Activated T-cell treated with anti-CD3 and anti-CD28 coated beads for 24 hours (primary cell): ENCODE measurements around the gene GRIK4.

Experiments
- DNase-seq: peaks from one replicate; pipeline ENCODE4 v3.0.0-alpha.2; 2020; ENCODE audit warnings: low read depth

Gene GRIK4

GRCh38 chr11:120549346-120549745, 37.8 kb downstream of the GRIK4 start:
- DNase-seq: no peak

- no peak for DNase-seq
These were observed 38.5 kb downstream of the GRIK4 start for GRCh38 chr11:120550007-120550406.

GRCh38 chr11:120551191-120551590, 39.6 kb downstream of the GRIK4 start:
- no peak for DNase-seq

DNA sequence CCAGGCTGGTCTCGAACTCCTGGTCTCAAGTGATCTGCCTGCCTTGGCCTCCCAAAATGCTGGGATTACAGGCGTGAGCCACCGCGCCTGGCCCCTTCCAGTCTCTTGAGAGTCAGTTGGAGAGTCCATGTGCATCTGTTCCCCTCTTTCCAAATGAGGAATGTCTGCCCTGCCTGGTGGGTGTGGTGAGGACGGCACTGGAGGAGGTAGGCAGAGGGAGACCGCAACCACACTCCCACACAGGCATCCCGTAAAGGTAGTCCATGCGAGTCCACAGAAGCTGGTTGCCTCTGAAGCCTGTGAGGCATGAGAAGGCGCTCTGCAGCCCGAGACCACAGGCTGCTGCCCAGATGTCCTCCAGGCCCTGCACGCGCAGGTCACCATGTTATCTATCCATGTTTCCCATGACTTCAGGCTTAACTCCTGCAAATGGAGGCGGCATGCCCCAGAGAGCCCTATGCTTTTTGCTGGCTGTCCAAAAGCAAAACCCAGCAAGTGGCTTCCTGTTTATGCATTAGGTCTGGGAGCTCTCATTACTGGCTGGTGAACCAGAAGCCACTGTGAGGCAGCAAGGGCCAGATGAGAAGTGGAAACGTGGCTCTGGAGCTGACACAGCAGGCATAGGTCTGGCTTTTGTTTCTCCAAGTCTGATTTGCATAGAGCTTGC, 43.4 kb downstream of the GRIK4 start:
- no peak for DNase-seq

DNA sequence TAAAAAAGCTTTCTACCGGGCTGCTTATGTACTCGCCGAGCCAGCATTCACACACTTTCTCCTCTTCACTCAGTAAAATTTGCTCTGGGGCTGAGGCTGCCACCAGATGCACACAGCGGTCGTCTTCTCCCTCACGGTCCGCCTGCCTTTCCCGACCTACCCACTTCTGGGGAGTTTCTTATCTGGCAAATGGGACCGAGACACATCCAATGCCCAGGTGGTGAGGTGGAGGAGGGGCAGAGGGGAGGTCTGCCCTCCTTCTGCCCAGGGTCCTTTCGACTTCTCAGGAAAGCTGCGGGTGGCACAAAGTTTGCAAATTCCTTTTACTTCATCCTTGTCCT, 43.9 kb downstream of the GRIK4 start:
- DNase-seq: no peak

DNA sequence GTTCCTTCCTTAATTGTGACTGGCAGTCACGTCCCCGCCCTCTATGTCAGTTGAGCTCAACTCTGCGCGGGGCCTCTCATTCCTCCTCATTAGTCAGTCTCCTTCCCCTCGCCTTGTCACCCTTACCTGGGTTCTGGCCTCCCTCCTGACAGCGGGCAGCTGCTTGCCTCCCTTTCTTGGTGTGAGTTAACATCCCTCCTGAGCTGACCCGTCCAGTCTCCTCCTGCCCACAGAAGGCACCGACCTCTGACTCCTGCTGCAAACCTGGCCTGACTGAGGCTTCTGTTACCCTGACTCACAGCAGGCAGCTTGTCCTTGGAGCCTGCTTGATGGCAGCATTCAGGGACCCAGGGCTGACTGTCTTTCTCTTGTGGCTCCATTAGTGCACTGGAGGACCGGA, 45.2 kb downstream of the GRIK4 start:
- no peak for DNase-seq

DNA sequence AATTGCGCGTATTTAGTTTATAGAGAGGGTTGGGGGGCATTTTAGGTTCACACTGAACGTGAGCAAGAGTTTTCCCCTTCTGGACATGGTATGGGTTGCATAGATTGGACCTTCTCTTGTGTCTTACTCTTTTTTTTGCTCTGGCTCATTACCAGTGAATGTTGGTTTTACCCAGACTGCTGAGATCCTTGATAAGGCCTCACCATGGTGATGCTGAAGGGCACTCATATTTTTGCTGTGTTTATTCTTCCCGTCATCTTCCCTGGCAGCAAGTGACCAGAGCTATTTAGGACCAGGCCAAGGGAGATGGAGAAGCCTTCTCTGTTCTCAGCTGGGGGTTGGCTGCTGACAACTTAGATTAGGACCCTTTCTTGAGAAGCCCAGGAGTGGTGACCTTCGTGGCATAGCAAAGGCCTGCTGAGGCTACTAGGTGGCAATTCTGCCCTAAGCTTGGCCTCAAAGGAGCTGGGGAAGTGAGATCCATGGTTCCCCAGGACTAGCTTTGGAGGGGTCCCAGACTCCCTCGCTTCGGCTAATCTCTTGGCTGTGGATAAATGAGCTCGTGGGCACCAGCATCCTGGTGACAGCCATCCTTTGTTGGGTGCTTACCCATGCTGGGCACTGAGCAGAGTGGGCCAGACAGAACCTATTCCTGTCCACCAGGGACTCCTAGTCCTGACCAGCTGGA, 47.3 kb downstream of the GRIK4 start:
- DNase-seq: no peak

DNA sequence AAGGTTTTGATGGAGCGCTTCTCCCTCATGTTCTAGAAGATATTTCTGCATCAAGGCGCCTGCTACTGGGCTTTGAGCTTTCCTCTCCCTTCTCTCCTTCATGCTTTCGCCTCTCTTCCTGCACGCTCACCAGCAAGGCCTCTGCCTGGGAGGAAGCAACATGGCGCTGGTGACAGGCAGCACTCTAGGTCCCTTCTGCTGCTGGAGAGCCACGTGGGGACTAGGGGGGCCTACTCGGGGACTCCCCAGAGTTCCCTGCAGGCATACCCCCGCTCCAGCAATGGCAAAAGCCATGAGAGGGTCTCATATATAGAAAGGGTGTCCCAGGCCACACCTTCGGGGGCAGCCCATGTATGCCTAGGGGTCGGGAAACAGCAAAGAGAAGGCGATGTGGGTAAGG, 49.7 kb downstream of the GRIK4 start:
- DNase-seq: no peak

DNA sequence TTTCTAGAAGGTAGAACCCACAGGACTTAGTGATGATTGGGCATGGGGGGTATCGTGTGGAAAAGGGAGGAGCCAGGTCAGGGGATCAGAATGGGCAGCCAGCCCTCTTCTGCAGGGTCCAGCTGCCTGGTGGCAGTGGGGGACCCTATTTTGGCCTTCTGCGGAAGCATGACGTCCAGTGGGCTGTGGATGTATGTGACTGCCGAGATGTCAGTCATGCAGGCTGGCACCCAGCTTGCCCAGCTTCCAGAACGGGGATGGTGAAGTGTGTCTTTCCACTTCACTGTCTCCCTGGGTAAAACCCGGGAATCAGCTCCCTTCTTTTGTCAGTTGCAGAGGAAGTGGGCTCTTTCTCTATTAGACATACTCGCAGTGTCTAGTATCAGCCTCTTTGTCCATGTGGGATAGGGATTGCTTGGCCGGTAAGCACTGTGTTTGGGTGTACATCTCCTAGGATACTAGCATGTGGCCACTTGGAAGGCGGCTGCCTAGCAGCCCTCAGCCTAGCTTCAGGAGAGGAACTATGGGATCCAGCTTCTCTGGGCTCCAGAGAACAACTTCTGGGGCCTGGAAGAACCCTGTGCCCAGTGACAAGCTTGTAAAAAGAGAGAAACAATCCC, 51.4 kb downstream of the GRIK4 start:
- no peak for DNase-seq

DNA sequence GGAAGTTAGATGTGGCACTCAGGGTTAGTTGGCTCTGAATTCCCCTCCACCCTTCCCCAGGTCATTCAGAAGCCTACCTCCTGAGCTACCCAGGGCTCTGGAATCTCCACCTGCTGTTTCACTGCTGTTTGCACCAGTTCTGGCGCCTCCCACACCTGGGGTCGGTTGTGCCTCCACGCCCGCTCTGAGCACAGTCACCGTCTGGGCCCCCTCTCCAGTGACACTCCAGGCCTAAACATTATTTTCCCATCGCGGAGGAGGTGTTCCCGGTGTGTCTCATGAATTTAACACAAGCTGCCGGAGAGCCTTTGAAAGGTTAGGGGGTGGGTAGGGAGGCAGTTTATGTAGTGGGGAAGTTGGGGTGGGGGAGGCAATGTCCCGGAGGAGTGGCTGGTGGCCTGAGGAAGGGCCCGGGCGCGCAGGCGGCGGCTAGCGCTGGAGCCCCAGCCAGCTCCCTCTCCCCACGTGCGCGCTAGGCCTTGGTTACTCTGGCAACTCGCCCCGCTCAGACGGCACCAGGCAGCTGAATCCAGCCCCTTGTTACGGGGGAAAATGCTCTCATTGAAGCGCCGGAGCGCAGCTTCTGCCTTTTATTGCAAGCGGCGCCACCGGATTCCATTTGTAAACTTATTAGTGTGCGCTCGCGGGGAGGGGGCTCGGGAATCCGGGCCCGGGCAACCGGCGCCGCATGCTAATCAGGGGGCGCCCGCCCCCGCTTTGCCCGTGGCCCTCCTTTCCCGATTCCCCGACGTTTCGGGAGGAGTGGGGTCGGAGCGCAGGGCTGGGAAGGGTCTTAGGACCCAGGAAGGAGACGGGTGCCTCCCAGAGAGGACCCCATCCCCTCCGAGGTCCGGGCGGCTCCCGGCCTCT, 52.4 kb downstream of the GRIK4 start:
- no peak for DNase-seq

GRCh38 chr11:120564573-120565311, 53.2 kb downstream of the GRIK4 start:
- no peak for DNase-seq

DNA sequence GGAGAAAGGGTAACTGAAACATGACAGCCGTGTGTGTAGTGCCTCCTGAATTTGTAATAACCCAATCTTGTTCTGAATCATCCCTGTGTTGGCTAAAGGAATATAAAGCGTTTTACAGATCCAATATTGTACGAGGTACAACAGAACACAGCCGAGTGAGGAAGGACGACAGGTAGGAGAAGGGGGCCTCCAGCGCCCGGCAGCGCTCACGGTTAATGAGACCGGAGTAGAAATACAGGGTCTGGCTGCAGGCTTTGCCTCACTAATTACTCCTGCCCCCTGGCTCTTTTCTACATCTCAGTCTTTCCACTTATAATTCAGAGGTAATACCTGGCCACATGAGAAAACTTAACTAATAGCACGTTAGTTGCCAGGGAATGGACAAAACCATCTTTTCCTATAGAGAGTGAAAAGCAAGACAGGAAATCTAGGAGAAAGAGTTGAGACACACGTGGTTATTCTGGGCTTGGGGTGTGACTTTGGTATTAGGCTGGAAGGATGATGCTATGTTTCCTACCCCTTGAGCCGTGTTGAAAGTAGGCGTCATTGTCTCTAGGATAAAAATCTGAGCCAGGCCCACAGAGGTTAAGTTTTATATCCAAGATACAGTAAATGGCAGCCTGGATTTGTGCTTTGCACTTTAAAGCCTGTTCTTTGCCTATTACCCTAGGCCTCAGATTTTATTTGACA, 54.1 kb downstream of the GRIK4 start:
- no peak for DNase-seq

GRCh38 chr11:120566176-120566575, 54.6 kb downstream of the GRIK4 start:
- DNase-seq: no peak

GRCh38 chr11:120568572-120569307, 57.2 kb downstream of the GRIK4 start:
- DNase-seq: no peak

GRCh38 chr11:120569861-120570260, 58.3 kb downstream of the GRIK4 start:
- no peak for DNase-seq

DNA sequence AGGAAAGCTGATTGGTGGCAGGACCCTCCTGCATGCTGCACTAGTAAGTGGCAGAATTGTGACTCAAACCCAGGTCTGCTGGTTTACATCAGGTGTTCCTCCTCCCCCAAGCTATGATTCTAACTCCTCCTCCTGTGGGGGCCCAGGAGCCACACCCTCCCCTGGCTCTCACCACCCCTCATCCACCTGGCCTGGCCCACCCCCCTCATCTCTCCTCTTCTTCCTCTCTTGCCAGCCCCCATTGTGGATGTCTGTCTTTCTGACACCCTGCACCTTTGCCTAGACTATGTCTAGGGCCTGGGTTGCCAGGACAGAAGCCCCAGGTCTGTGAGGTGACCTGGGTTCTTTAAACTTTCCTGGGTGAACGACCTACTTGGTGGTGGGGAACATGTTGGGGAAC, 59.9 kb downstream of the GRIK4 start:
- DNase-seq: no peak

DNA sequence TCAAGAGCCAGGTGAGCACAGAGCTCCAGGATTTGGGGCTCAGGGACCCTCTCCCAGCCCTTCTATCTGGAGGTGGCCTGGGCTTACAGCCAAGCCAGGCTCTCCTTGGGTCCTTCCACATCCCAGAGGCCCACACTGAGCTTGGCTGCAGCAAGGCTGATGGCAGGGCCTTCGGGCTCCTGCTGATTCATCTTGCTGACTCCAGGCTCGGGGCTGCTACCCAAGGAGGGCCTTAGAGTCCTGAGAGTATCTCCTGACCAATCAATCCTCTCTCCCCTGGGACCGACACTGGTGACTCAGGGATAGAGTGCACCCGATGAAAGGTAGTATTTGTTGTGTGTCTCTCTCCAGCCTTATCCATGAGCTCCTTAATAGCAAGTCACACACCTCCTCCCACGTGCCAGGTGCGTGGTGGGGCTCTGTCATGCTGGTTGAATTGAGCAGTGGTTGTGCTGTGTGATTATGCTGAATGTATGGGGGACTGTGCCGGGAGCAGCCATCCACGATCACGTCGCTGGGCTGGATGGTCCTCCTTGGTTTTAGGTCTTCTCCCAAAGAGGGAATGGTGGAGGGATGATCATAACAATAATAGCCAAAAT, 62.3 kb downstream of the GRIK4 start:
- no peak for DNase-seq

DNA sequence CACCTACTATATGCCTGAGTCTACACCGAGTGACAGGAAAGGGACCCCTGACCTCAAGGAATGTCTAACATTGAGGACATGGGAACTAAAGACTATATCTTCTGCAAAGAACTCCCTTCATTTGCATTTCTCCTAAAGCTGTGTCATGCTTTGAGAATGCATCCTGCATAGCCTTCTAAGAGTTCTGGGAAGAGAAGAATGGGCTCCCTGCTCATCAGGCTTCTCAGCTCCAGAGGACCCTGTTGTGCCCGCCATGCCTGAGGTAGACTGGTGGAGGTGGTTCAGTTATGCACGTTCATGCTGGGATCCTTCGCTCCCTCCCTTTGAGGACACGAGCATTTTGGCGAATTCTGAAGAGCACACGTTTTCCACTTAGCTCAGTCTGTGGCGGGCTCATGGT, 63.3 kb downstream of the GRIK4 start:
- no peak for DNase-seq

DNA sequence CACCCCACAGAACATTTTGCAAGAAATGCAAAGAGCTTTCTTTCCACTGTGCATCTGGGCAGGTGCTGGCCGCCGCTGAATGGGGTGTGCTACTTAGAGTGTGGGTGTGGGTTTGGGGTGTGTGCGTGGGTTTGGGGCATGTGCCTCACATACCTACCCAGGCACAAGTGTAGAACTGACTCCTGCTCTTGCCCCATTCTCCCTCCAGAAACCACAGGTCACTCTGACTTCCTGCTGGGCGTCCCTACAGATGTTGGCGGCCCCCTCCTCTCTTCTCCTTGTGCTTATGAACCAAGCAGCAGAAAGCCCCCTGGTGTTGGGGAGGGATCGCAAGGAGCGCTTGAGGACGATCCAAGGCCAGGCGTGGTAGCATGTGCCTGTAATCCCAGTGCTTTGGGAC, 63.9 kb downstream of the GRIK4 start:
- DNase-seq: no peak

- DNase-seq: no peak
These were observed 65.1 kb downstream of the GRIK4 start for GRCh38 chr11:120576606-120577005.
